ENCODE measurements around the gene LGMN. TPM values are rescaled to one million over a fixed set of nuclear protein-coding genes. Genes with fewer than 3 reads are reported as not detected.

The LGMN gene
- total and polyA plus RNA-seq, 9 of the 15 experiments (the other 6 are each of a cell fraction or from before 2014, with no cell fraction given): 0.05 to 1.4 (median 0.43) TPM; not detected in 2

DNA sequence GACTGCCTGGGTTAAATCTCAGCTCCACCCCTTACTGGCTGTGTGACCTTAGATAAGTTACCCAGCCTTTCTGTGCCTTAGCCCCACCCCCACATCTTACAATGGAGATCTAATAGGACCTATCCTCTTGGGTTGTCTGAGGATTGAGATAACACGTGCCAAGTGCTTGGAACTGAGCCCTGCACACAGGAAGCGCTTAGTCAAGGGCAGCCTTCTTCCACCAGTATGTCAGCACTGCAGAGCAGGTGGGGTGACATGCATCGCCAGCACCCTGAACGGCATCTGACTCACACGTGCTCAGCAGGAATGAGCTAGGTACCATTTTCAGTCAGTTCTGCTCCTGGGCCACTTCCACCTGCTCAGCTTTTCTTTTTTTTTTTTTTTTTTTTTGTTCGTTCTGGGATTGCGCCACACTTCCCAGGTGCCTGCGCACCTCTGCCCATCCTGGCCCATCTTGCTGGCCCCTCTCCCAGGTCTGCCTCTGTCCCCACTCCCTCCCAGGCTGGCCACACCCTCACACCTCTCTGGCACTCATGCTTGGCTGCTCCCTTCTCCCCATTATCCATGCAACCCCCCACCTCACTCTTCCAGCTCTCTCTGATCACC is 19.6 kb downstream of the LGMN start (continued):
- TF ChIP-seq EHMT2 (IDR thresholded peaks at IDR 0.05) (no peak), ZNF354B (CRISPR knock-in tag; IDR thresholded peaks at IDR 0.05) (no peak), CSDE1 (IDR thresholded peaks at IDR 0.05) (no peak), ATF7 (IDR thresholded peaks at IDR 0.05) (no peak), NONO (IDR thresholded peaks at IDR 0.05; ENCODE audit: low read depth in 2 of 2, low read length in 1 of 2) (no peak), EP300 (IDR thresholded peaks at IDR 0.05; ENCODE audit: low read length) (no peak), ATF1 (CRISPR knock-in tag; IDR thresholded peaks at IDR 0.05) (no peak), ATF1 (tag; IDR thresholded peaks at IDR 0.05) (no peak), ZNF444 (CRISPR knock-in tag; IDR thresholded peaks at IDR 0.05) (no peak), POLR2H (tag; IDR thresholded peaks at IDR 0.05; ENCODE audit: low read depth) (no peak), XRCC3 (IDR thresholded peaks at IDR 0.05) (no peak), KDM5B (IDR thresholded peaks at IDR 0.05; ENCODE audit: insufficient replicate concordance, low read depth, low read length) (no peak), KLF16 (IDR thresholded peaks at IDR 0.05) (no peak), FOXK1 (CRISPR knock-in tag; IDR thresholded peaks at IDR 0.05; ENCODE audit: borderline replicate concordance) (no peak), CREM (IDR thresholded peaks at IDR 0.05; ENCODE audit: low read depth) (no peak), BHLHE40 (IDR thresholded peaks at IDR 0.05; ENCODE audit: low read length) (peak; percentile 56), TBP (optimal IDR thresholded peaks at IDR 0.05; ENCODE audit: low read depth, low read length) (no peak), GABPA (tag; conservative IDR thresholded peaks at IDR 0.05; ENCODE audit: low read depth) (no peak), CBFA2T3 (IDR thresholded peaks at IDR 0.05) (peak; percentile 23; the same call in 1 of the 2 replicates), CHD2 (IDR thresholded peaks at IDR 0.05; ENCODE audit: low read depth, low read length) (no peak), BCOR (IDR thresholded peaks at IDR 0.05) (peak; percentile 25; the same call in 1 of the 2 replicates)
- TF ChIP-seq, protein P1, sequence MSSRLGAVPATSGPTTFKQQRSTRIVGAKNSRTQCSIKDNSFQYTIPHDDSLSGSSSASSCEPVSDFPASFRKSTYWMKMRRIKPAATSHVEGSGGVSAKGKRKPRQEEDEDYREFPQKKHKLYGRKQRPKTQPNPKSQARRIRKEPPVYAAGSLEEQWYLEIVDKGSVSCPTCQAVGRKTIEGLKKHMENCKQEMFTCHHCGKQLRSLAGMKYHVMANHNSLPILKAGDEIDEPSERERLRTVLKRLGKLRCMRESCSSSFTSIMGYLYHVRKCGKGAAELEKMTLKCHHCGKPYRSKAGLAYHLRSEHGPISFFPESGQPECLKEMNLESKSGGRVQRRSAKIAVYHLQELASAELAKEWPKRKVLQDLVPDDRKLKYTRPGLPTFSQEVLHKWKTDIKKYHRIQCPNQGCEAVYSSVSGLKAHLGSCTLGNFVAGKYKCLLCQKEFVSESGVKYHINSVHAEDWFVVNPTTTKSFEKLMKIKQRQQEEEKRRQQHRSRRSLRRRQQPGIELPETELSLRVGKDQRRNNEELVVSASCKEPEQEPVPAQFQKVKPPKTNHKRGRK (tag; IDR thresholded peaks at IDR 0.05): no peak
- TF ChIP-seq, protein P2, sequence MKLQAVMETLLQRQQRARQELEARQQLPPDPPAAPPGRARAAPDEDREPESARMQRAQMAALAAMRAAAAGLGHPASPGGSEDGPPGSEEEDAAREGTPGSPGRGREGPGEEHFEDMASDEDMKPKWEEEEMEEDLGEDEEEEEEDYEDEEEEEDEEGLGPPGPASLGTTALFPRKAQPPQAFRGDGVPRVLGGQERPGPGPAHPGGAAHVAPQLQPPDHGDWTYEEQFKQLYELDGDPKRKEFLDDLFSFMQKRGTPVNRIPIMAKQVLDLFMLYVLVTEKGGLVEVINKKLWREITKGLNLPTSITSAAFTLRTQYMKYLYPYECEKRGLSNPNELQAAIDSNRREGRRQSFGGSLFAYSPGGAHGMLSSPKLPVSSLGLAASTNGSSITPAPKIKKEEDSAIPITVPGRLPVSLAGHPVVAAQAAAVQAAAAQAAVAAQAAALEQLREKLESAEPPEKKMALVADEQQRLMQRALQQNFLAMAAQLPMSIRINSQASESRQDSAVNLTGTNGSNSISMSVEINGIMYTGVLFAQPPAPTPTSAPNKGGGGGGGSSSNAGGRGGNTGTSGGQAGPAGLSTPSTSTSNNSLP (IDR thresholded peaks at IDR 0.05; ENCODE audit: borderline replicate concordance, low read depth, low read length): no peak
- TF ChIP-seq, protein P3, sequence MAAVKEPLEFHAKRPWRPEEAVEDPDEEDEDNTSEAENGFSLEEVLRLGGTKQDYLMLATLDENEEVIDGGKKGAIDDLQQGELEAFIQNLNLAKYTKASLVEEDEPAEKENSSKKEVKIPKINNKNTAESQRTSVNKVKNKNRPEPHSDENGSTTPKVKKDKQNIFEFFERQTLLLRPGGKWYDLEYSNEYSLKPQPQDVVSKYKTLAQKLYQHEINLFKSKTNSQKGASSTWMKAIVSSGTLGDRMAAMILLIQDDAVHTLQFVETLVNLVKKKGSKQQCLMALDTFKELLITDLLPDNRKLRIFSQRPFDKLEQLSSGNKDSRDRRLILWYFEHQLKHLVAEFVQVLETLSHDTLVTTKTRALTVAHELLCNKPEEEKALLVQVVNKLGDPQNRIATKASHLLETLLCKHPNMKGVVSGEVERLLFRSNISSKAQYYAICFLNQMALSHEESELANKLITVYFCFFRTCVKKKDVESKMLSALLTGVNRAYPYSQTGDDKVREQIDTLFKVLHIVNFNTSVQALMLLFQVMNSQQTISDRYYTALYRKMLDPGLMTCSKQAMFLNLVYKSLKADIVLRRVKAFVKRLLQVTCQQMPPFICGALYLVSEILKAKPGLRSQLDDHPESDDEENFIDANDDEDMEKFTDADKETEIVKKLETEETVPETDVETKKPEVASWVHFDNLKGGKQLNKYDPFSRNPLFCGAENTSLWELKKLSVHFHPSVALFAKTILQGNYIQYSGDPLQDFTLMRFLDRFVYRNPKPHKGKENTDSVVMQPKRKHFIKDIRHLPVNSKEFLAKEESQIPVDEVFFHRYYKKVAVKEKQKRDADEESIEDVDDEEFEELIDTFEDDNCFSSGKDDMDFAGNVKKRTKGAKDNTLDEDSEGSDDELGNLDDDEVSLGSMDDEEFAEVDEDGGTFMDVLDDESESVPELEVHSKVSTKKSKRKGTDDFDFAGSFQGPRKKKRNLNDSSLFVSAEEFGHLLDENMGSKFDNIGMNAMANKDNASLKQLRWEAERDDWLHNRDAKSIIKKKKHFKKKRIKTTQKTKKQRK (IDR thresholded peaks at IDR 0.05; ENCODE audit: borderline replicate concordance, low read depth, low read length): no peak
- TF ChIP-seq, protein P4, sequence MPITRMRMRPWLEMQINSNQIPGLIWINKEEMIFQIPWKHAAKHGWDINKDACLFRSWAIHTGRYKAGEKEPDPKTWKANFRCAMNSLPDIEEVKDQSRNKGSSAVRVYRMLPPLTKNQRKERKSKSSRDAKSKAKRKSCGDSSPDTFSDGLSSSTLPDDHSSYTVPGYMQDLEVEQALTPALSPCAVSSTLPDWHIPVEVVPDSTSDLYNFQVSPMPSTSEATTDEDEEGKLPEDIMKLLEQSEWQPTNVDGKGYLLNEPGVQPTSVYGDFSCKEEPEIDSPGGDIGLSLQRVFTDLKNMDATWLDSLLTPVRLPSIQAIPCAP (CRISPR knock-in tag; IDR thresholded peaks at IDR 0.05; ENCODE audit: borderline replicate concordance): no peak
